ENCODE data around the gene SLAIN2.
A peak's percentile ranks its signal among the peaks of the same experiment; 100 is the strongest.
"Not testable (repeated sequence)": the region's sequence is repeated elsewhere in the genome, so short reads cannot be mapped to it uniquely, and the experiment has no call there.

Gene SLAIN2

DNA sequence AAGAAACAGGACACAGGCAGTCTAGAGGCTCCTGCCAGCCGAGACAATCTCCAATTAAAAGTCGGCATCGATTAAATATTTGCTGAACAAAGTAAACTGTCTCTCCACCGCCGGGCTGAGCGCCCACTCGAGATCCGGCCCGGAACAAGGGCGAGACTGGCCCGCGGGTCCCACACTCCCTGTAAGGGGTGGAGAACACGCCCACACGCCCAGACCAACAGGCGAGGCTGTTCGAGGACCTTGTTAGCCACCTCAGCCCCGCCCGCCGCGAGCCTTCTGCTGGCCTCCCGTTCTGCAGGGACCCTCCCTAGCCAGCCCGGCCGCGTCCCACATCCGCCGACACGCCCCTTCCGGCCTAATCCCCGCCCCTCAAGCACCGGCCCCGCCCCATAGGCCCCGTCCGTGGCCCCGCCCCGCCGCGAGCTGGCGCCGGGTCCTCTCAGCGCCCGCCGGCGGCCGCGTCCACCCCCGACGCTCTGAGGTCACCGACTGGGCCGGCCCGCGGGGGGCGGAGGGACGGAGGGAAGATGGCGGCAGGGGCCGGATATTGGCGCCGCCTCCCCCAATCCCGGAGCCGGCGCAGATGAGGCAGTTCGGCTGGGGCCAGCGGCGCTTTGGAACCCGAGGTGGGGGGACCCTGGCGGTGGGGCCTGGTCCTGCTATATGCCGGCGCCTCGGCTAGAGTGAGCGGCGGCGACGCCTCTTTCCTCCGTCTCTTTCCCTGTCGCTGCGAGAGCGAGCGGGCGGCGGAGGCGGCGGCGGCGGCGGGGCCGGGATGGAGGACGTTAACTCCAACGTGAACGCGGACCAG lies at the start of gene SLAIN2:
Gene SLAIN2 (plus strand): TSS at position 565 of the 811 bp plus-strand sequence. CDS start 211 bp downstream, at position 776.
- Histone ChIP-seq H3K27ac (peak within 1 kb of the TSS; percentile 96), H3K4me3 (ENCODE audit: low read depth in 1 of 2, low read length in 1 of 2) (peak within 1 kb of the TSS; percentile 85 to 96), H3K36me3 (no peaks in the 10 kb centered on the region), H3K4me1 (ENCODE audit: control insufficient read depth in 1 of 2, insufficient read depth in 1 of 2, low read depth in 1 of 2, low read length in 1 of 2) (peaks cover 34 to 38% of the 10 kb centered on the region in 2 experiments), H3K27me3 (no peaks in the 10 kb centered on the region), H3K9me3 (no peaks in the 10 kb centered on the region)
- TF ChIP-seq, protein P1, sequence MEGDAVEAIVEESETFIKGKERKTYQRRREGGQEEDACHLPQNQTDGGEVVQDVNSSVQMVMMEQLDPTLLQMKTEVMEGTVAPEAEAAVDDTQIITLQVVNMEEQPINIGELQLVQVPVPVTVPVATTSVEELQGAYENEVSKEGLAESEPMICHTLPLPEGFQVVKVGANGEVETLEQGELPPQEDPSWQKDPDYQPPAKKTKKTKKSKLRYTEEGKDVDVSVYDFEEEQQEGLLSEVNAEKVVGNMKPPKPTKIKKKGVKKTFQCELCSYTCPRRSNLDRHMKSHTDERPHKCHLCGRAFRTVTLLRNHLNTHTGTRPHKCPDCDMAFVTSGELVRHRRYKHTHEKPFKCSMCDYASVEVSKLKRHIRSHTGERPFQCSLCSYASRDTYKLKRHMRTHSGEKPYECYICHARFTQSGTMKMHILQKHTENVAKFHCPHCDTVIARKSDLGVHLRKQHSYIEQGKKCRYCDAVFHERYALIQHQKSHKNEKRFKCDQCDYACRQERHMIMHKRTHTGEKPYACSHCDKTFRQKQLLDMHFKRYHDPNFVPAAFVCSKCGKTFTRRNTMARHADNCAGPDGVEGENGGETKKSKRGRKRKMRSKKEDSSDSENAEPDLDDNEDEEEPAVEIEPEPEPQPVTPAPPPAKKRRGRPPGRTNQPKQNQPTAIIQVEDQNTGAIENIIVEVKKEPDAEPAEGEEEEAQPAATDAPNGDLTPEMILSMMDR (IDR thresholded peaks at IDR 0.05), result peak; percentile 86

DNA sequence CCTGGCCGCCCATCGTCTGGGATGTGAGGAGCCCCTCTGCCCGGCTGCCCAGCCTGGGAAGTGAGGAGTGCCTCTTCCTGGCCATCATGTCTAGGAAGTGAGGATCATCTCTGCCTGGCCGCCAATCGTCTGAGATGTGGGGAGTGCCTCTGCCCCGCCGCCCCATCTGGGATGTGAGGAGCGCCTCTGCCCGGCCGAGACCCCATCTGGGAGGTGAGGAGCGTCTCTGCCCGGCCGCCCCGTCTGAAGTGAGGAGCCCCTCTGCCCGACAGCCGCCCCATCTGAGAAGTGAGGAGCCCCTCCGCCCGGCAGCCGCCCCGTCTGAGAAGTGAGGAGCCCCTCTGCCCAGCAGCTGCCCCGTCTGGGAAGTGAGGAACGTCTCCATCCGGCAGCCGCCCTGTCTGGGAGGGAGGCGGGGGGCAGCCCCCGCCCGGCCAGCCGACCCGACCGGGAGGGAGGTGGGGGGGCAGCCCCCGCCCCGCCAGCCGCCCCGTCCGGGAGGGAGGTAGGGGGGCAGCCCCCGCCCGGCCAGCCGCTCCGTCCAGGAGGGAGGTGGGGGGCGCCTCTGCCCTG lies 49.0 kb upstream of the SLAIN2 start:
- H3K9me3 ChIP-seq; H3K27me3 ChIP-seq; H3K36me3 ChIP-seq; H3K4me1 ChIP-seq (ENCODE audit: control insufficient read depth in 1 of 2, insufficient read depth in 1 of 2, low read depth in 1 of 2, low read length in 1 of 2); H3K27ac ChIP-seq; H3K4me3 ChIP-seq (ENCODE audit: low read depth in 1 of 2, low read length in 1 of 2): not testable (repeated sequence)

DNA sequence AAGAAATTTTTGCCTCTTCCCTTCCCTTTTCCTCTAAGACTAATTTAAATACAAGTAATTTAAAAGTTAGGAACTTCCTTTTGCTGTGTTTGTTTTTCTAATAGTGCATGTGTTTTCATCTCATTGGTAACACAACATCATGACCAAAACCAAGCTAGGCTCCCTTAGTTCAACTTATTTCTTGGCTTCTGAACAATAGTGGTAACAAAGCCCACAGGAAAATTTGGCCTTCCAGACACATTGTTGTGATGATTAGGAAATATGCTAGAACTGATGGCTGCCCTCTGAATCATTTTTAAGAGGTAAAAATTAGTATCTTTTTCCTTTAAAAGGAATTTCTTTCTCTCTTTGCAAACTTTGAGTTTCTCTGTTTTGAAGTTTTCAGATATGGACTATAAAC lies 46.2 kb upstream of the SLAIN2 start:
- TF ChIP-seq, protein P1 (IDR thresholded peaks at IDR 0.05), result no peak
- no peaks in the 10 kb centered on the region for H3K27me3 ChIP-seq
- H3K27ac ChIP-seq, result no peak overlapping the region
- H3K9me3 ChIP-seq, result no peaks in the 10 kb centered on the region
- H3K4me1 ChIP-seq (ENCODE audit: control insufficient read depth in 1 of 2, insufficient read depth in 1 of 2, low read depth in 1 of 2, low read length in 1 of 2), result no peaks in the 10 kb centered on the region
- H3K4me3 ChIP-seq (ENCODE audit: low read depth in 1 of 2, low read length in 1 of 2), result no peak overlapping the region
- no peaks in the 10 kb centered on the region for H3K36me3 ChIP-seq

DNA sequence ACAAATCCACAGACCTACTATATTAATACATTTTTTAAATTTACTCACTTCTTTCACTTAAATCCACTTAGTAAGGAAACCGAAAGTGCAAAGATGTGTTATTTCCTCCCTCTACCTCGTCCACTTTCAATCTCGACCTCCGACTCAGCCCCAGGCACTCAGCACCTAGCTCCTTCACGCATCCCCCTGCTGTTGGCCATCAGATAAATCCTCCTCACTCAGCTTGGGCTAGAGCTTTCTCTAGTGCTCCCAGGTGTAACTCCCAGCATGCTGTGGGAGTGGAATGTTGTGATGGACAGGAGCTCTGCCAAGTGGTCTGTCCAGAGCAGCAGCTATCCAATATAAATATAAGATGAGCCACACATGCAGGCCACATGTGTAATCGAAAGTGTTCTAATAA lies 45.0 kb upstream of the SLAIN2 start:
- Histone ChIP-seq H3K4me1 (ENCODE audit: control insufficient read depth in 1 of 2, insufficient read depth in 1 of 2, low read depth in 1 of 2, low read length in 1 of 2) (no peaks in the 10 kb centered on the region), H3K36me3 (no peaks in the 10 kb centered on the region), H3K27ac (no peak overlapping the region), H3K4me3 (ENCODE audit: low read depth in 1 of 2, low read length in 1 of 2) (no peak overlapping the region), H3K27me3 (no peaks in the 10 kb centered on the region), H3K9me3 (no peaks in the 10 kb centered on the region)
- TF ChIP-seq, protein P1 (IDR thresholded peaks at IDR 0.05), result no peak

DNA sequence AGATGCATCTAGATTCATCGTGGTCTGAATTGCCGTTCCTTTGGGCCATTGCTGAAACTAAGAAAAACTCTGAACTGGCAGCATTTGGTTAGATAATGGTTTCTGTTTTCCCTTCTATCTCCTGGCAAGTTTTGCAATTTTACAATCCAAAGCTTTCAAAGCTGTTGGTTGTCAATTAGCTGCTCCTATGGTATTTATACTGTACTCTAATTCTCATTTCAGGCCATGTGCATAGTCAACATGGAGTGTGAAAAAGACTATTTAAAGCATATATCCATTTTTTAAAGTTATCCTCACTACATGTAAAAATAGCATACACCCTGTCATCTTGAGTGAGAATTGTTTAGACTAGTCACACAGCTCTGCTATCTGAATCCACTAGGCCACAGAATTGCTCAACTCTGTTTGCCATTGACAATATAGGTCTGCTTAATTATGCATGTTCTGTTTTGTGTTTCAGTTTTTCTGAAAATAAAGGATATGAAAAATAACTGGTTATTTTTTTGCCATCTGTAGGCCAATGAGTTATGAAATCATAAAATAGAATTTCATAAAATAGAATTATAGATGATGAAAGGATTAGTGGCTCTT lies 44.0 kb upstream of the SLAIN2 start:
- H3K4me3 ChIP-seq (ENCODE audit: low read depth in 1 of 2, low read length in 1 of 2), result no peak overlapping the region
- H3K9me3 ChIP-seq, result no peaks in the 10 kb centered on the region
- H3K27ac ChIP-seq, result no peak overlapping the region
- TF ChIP-seq, protein P1 (IDR thresholded peaks at IDR 0.05), result no peak
- no peaks in the 10 kb centered on the region for H3K4me1 ChIP-seq (ENCODE audit: control insufficient read depth in 1 of 2, insufficient read depth in 1 of 2, low read depth in 1 of 2, low read length in 1 of 2)
- H3K36me3 ChIP-seq, result no peaks in the 10 kb centered on the region
- no peaks in the 10 kb centered on the region for H3K27me3 ChIP-seq

DNA sequence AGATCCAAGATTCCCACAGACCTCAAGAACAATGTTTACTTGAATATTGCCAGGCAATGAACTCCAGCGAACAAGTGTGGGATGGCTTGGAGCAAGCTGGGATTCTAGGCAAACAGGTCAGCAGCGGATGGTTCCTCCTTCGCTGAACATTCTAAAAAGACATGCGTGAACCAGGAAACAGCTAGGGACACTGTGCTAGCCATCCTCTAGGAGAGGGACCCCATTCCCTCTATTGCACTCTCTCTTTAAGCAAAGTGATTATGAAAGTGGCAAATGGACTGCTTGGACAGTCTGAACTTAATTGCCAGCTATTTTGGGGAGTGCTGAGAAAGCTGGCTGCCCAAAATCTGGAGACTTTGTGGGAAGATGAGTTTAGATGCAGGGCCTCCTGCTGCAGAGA lies 41.8 kb upstream of the SLAIN2 start:
- no peak overlapping the region for H3K4me3 ChIP-seq (ENCODE audit: low read depth in 1 of 2, low read length in 1 of 2)
- no peaks in the 10 kb centered on the region for H3K4me1 ChIP-seq (ENCODE audit: control insufficient read depth in 1 of 2, insufficient read depth in 1 of 2, low read depth in 1 of 2, low read length in 1 of 2)
- H3K27me3 ChIP-seq, result no peaks in the 10 kb centered on the region
- H3K36me3 ChIP-seq, result no peaks in the 10 kb centered on the region
- H3K27ac ChIP-seq, result no peak overlapping the region
- no peaks in the 10 kb centered on the region for H3K9me3 ChIP-seq
- TF ChIP-seq, protein P1 (IDR thresholded peaks at IDR 0.05), result no peak

Measured in neutrophil (primary cell).